Measurements from ENCODE around the gene KCND2. TPM values are rescaled to one million over a fixed set of nuclear protein-coding genes. Genes with fewer than 3 reads are reported as not detected.

Gene KCND2
- total and polyA plus RNA-seq, 2 of the 8 experiments (the other 6 are each of a cell fraction or from before 2014, with no cell fraction given) = 4.6 to 7.7 TPM

- ChIA-PET POLR2A (ENCODE audit: partially characterized antibody) (no interaction called here), CTCF (ENCODE audit: partially characterized antibody) (no interaction called here)
- H3K9ac ChIP-seq (replicated peaks in 1 of 4; ENCODE audit: extremely low read depth in 1 of 4, low read depth in 3 of 4, low read length in 3 of 4) = no peak overlapping the region
- no peaks in the 10 kb centered on the region for H3K36me3 ChIP-seq (ENCODE audit: control insufficient read depth in 2 of 4, insufficient read depth in 4 of 4, low read length in 3 of 4)
- H3K18ac ChIP-seq (ENCODE audit: extremely low read depth, low read length) = no peak overlapping the region
- peaks cover 0 to 6% (median 0%) of the 10 kb centered on the region in 4 experiments; a peak in 1 of 7 replicates for H3K4me1 ChIP-seq (replicated peaks in 1 of 4; ENCODE audit: control insufficient read depth in 3 of 4, insufficient read depth in 4 of 4, low read length in 3 of 4)
- H3K4me2 ChIP-seq (ENCODE audit: insufficient read depth in 1 of 2, low read depth in 2 of 2, low read length in 2 of 2) = no peak overlapping the region
- no peak overlapping the region for H2AK5ac ChIP-seq (ENCODE audit: low read depth, low read length)
- FAIRE-seq = no peak
- 97% methylated on average over 5 of the region's 5 CpGs; no CpG with 5 or more reads in 1 of the 2 experiments for WGBS, 2 experiments (ENCODE audit: extremely low coverage in 1 of 2, insufficient coverage in 1 of 2, insufficient read length in 1 of 2, insufficient replicate concordance in 2 of 2, low coverage in 1 of 2, low lambda C conversion rate in 2 of 2, missing lambda C conversion rate in 1 of 2)
- H3K23ac ChIP-seq (ENCODE audit: insufficient read length) = no peak overlapping the region
- H3K79me1 ChIP-seq (ENCODE audit: low read depth, low read length) = no peaks in the 10 kb centered on the region
- no peaks in the 10 kb centered on the region for H3K23me2 ChIP-seq (ENCODE audit: low read depth, low read length)
- no peak overlapping the region for H2BK5ac ChIP-seq (ENCODE audit: low read depth, low read length)
- no peak overlapping the region for H4K5ac ChIP-seq (ENCODE audit: insufficient read length, low read depth, low read length)
- no peak overlapping the region for H3K14ac ChIP-seq (ENCODE audit: insufficient read length)
- no peaks in the 10 kb centered on the region for H3K27me3 ChIP-seq (replicated peaks in 1 of 4; ENCODE audit: control insufficient read depth in 3 of 4, extremely low read depth in 1 of 4, insufficient read depth in 3 of 4, low read length in 3 of 4)
- no peak overlapping the region for H4K91ac ChIP-seq (replicated peaks; ENCODE audit: insufficient read length, low read length)
- no peak overlapping the region for H2BK12ac ChIP-seq (ENCODE audit: low read depth, low read length)
- H3K4ac ChIP-seq (replicated peaks; ENCODE audit: insufficient read length, low read depth, low read length) = no peak overlapping the region
- TF ChIP-seq SP1 (IDR thresholded peaks at IDR 0.05; ENCODE audit: low read depth, low read length) (no peak), POLR2AphosphoS5 (IDR thresholded peaks at IDR 0.05; ENCODE audit: low read depth, low read length) (no peak), TBP (IDR thresholded peaks at IDR 0.05; ENCODE audit: low read depth, low read length) (no peak), TAF1 (IDR thresholded peaks at IDR 0.05; ENCODE audit: low read depth, low read length) (no peak), NRF1 (IDR thresholded peaks at IDR 0.05; ENCODE audit: low read depth, low read length) (no peak), BACH1 (IDR thresholded peaks at IDR 0.05; ENCODE audit: low read length) (no peak), RAD21 (IDR thresholded peaks at IDR 0.05 in 1 of 2, conservative IDR thresholded peaks at IDR 0.05 in 1 of 2; ENCODE audit: low read depth in 2 of 2, low read length in 2 of 2) (no peak), POU5F1 (IDR thresholded peaks at IDR 0.05; ENCODE audit: low read depth, low read length) (no peak), MAFK (IDR thresholded peaks at IDR 0.05; ENCODE audit: low read depth, low read length) (no peak), HDAC2 (IDR thresholded peaks at IDR 0.05; ENCODE audit: borderline replicate concordance in 1 of 2, low read depth in 2 of 2, low read length in 2 of 2) (no peak), KDM5A (IDR thresholded peaks at IDR 0.05; ENCODE audit: low read length) (no peak), SIX5 (IDR thresholded peaks at IDR 0.05; ENCODE audit: low read depth, low read length) (no peak), SRF (IDR thresholded peaks at IDR 0.05; ENCODE audit: low read depth, low read length) (no peak), POLR2A (IDR thresholded peaks at IDR 0.05; ENCODE audit: control extremely low read depth in 1 of 2, low read depth in 2 of 2, low read length in 2 of 2) (no peak), HDAC6 (IDR thresholded peaks at IDR 0.05; ENCODE audit: low read depth, low read length) (no peak), CREB1 (IDR thresholded peaks at IDR 0.05) (no peak)
- DNase-seq (ENCODE audit: low read depth in 1 of 2, low spot score in 2 of 2) = no peak
- H3K4me3 ChIP-seq (ENCODE audit: extremely low read depth in 1 of 4, insufficient read depth in 2 of 4, low read depth in 3 of 4, low read length in 4 of 4) = no peak overlapping the region
- H4K20me1 ChIP-seq (replicated peaks in 1 of 2; ENCODE audit: control insufficient read depth in 1 of 2, insufficient read depth in 2 of 2, low read length in 2 of 2) = no peaks in the 10 kb centered on the region
- no peak overlapping the region for H2AFZ ChIP-seq (ENCODE audit: low read length)
- no peaks in the 10 kb centered on the region for H3K9me3 ChIP-seq (ENCODE audit: insufficient read depth in 2 of 2, low read depth in 1 of 2, low read length in 1 of 2)
- H3K56ac ChIP-seq (replicated peaks; ENCODE audit: insufficient read length, low read depth, low read length) = no peak overlapping the region
- H2BK15ac ChIP-seq (ENCODE audit: low read length) = no peak overlapping the region
- no peaks in the 10 kb centered on the region; a peak in 1 of 4 replicates for H3K79me2 ChIP-seq (ENCODE audit: control insufficient read depth in 1 of 2, insufficient read depth in 2 of 2, low read length in 2 of 2)
- no peak overlapping the region for H2BK20ac ChIP-seq (ENCODE audit: low read length)
- no peak overlapping the region for H4K8ac ChIP-seq (ENCODE audit: extremely low read depth, insufficient read depth, low read length)
- no peak overlapping the region for H3K27ac ChIP-seq (ENCODE audit: low read depth, low read length)
- H2BK120ac ChIP-seq (replicated peaks; ENCODE audit: low read depth, low read length) = no peak overlapping the region
Measured at GRCh38 chr7:120473352-120473751, 200.4 kb downstream of the KCND2 start.
